Psoas muscle (tissue), 8 donors: Measurements from ENCODE around the gene RTKN. TPM values are rescaled to one million over a fixed set of nuclear protein-coding genes. Genes with fewer than 3 reads are reported as not detected.
"Not testable (repeated sequence)": the region's sequence is repeated elsewhere in the genome, so short reads cannot be mapped to it uniquely, and the experiment has no call there.

ENCODE experiments used
- ATAC-seq, 4 donors: fragments of 200-7000 bp; cut with Tn5 transposase; one replicate each; pipeline ENCODE4 v1.9.1; 2020; ENCODE audit warnings: moderate library complexity in 3 of 4, mild to moderate bottlenecking in 2 of 4
- DNase-seq, 2 donors: peaks; one replicate each; pipeline ENCODE4 v3.0.0-alpha.2; 2020
- H3K27ac ChIP-seq: fragments of 200-600 bp; one replicate; pipeline ENCODE4 v1.8.0; 2022
- H3K27me3 ChIP-seq, 3 donors: fragments of 200-600 bp in 1 of 3; one replicate each; pipeline versions ENCODE4 v1.6.1 to v1.8.0; 2013 to 2022; ENCODE audit warnings: low read length in 2 of 3, mild to moderate bottlenecking in 2 of 3, moderate library complexity in 1 of 3; ENCODE audit not compliant: insufficient read depth in 3 of 3
- H3K36me3 ChIP-seq, 2 donors: fragments of 200-600 bp in 1 of 2; one replicate each; pipeline versions ENCODE4 v1.6.1 to v1.8.0; 2013 to 2022; ENCODE audit warnings: low read depth in 1 of 2, mild to moderate bottlenecking in 1 of 2, moderate library complexity in 1 of 2; ENCODE audit not compliant: insufficient read depth in 1 of 2
- H3K4me1 ChIP-seq: fragments of 200-600 bp; one replicate; pipeline ENCODE4 v1.8.0; 2022
- H3K4me3 ChIP-seq: fragments of 200-600 bp; one replicate; pipeline ENCODE4 v1.8.0; 2022; ENCODE audit warnings: mild to moderate bottlenecking
- H3K9me3 ChIP-seq: fragments of 200-600 bp; one replicate; pipeline ENCODE4 v1.8.0; 2022
- WGBS, 3 donors: extraction: QIAGEN DNeasy Blood & Tissue Kit; methylation state at CpG; one replicate each; pipeline versions ENCODE4 v1.1.6 to v1.1.7; 2013; 5-methylcytosine and 5-hydroxymethylcytosine counted together
- intact Hi-C, 2 donors: fragments of 100-400 bp; cut with DNase I; formaldehyde crosslinking; loops; one replicate each; pipeline versions ENCODE4 v1.11.0 to v1.14.2; 2022
- polyA plus RNA-seq, 3 donors: library from polyadenylated mRNA; stranded (reverse); fragments of 200-250 nt; gene quantifications; one replicate each; pipeline ENCODE4 v1.2.3, GENCODE V29; 2013
- total RNA-seq, 4 donors: library from RNA; stranded (reverse); fragmentation: NEBNext Ultra II Directional in 2 of 4; extraction: Animal tissue kit (Norgen Biotek cat#: 25700) in 2 of 4; gene quantifications; one replicate each; pipeline versions ENCODE4 v1.2.1 to v1.2.4, GENCODE V29; 2021 to 2023
- TF ChIP-seq, protein P1 (sequence below): fragments of 200-600 bp; IDR thresholded peaks from one replicate; pipeline ENCODE4 v1.8.0; 2022; ENCODE audit warnings: antibody characterized with exemption
- donor health status: healthy with polysubstance abuse.
- donor health status: DM: no; HTN: no; CAD: no; lungs with moderate emphysema.
- donor health status: Bipolar disorder and iron deficiency.
- donor health status: healthy.
- donor health status: DM: yes; HTN: yes; CAD: no.
- donor health status: DM: no; HTN: no; CAD: no.
- donor health status: DM: no; HTN: no; CAD: no.
- donor health status: DM: yes; HTN: yes; CAD: no.

RTKN gene
- total and polyA plus RNA-seq, 7 donors: 3.1 to 18.8 (median 7.8) TPM

DNA sequence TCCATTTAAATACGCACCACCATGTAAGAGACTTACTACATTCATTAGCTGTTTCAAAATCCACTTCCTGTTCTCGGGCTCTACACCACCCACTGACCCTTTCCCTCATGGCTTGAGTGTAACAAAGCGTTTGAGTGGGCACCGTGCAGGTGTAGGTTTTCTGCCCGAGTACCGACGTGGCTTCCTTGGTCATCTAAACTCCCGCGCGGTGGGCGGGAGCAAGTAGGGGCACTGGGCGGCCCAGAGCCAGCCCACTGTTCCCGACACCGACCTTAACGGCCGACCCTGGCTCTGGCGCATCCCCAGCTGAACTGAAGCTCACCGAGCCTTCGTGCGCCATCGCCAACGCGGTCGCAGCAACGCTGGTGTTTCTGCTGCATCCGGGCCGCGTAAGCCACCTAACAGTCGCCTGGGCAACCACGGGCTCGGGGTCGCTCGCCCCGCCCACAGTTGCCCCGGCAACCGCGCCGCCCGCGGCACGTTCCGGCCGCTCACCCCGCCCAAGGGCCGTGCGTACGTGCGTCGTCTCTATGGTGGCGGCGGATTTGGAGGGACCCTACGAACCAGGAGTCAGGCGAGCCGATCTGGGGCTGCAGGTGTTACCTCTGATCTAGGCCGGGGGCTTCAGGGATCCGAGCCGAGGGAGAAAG, 20.4 kb downstream of the RTKN start, which contains the start of the genes C2orf81 and WDR54:
Gene C2orf81 (minus strand): TSS at position 399 of the 650 bp plus-strand sequence. CDS start 59 bp downstream, at position 340.
Gene WDR54 (plus strand): TSS at position 510 of the 650 bp plus-strand sequence. CDS start 424 bp downstream, outside the sequence.
- ATAC-seq (peak; percentile 73 to 91 (median 82)), DNase-seq (peak; percentile 90 to 91)
- Histone ChIP-seq H3K9me3 (no peaks in the 10 kb centered on the region), H3K36me3 (no peaks in the 10 kb centered on the region), H3K4me1 (no peaks in the 10 kb centered on the region), H3K27me3 (peaks cover 0 to 39% (median 4%) of the 10 kb centered on the region in 3 donors), H3K4me3 (peak within 1 kb of the TSS; percentile 65), H3K27ac (no peak within 1 kb of the TSS)
- intact Hi-C loops: no loop called here
- WGBS, 3 donors: 1% methylated on average over 52 to 57 of the region's 57 CpGs
- TF ChIP-seq, protein P1, sequence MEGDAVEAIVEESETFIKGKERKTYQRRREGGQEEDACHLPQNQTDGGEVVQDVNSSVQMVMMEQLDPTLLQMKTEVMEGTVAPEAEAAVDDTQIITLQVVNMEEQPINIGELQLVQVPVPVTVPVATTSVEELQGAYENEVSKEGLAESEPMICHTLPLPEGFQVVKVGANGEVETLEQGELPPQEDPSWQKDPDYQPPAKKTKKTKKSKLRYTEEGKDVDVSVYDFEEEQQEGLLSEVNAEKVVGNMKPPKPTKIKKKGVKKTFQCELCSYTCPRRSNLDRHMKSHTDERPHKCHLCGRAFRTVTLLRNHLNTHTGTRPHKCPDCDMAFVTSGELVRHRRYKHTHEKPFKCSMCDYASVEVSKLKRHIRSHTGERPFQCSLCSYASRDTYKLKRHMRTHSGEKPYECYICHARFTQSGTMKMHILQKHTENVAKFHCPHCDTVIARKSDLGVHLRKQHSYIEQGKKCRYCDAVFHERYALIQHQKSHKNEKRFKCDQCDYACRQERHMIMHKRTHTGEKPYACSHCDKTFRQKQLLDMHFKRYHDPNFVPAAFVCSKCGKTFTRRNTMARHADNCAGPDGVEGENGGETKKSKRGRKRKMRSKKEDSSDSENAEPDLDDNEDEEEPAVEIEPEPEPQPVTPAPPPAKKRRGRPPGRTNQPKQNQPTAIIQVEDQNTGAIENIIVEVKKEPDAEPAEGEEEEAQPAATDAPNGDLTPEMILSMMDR: no peak

DNA sequence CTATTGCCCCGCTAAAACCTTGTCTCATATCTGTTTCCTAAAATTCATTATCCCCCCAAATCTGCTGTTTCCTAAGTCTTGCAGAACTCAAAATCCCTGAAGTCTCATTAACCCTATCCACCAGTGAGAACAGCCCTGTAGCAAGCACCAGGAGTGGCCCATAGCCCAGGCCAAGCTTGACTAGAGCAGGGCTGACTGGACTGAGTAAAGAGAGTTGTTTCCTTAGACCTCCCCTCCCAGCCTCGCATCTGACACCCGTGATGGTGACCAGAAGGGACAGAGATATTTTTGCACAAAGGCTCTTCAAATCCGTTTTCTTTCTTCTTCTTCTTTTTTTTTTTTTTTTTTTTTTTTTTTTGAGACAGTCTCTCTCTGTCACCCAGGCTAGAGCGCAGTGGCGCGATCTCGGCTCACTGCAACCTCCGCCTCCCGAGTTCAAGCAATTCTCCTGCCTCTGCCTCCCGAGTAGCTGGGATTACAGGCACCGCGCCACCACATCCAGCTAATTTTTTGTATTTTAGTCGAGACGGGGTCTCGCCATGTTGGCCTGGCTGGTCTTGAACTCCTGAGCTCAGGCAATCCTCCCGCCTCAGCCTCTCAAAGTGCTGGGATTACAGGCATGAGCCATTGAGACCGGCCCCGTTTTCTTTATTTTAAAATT, 21.2 kb downstream of the RTKN start:
- H3K27ac ChIP-seq, intact Hi-C loops, DNase-seq, H3K36me3 ChIP-seq, H3K4me1 ChIP-seq, ATAC-seq, H3K9me3 ChIP-seq: not testable (repeated sequence)
- 77 to 78% (median 77%) methylated on average over 19 of the region's 19 CpGs for WGBS, 3 donors
- peaks cover 0 to 47% (median 4%) of the 10 kb centered on the region in 3 donors for H3K27me3 ChIP-seq
- H3K4me3 ChIP-seq: peak overlapping the region; percentile 65

- no peak for DNase-seq
- H3K27me3 ChIP-seq: peaks cover 0 to 50% (median 4%) of the 10 kb centered on the region in 3 donors
- no peak overlapping the region for H3K27ac ChIP-seq
- H3K9me3 ChIP-seq: no peaks in the 10 kb centered on the region
- no peak for ATAC-seq
- WGBS, 3 donors: 86 to 92% (median 88%) methylated on average over 2 of the region's 2 CpGs
- no peaks in the 10 kb centered on the region for H3K4me1 ChIP-seq
- TF ChIP-seq, protein P1: no peak
- H3K36me3 ChIP-seq: no peaks in the 10 kb centered on the region
- no peak overlapping the region for H3K4me3 ChIP-seq
- intact Hi-C loops: no loop called here
These were observed 21.7 kb downstream of the RTKN start for GRCh38 chr2:74420006-74420405.

- TF ChIP-seq, protein P1: no peak
These were observed 22.4 kb downstream of the RTKN start for GRCh38 chr2:74419345-74419744.

DNA sequence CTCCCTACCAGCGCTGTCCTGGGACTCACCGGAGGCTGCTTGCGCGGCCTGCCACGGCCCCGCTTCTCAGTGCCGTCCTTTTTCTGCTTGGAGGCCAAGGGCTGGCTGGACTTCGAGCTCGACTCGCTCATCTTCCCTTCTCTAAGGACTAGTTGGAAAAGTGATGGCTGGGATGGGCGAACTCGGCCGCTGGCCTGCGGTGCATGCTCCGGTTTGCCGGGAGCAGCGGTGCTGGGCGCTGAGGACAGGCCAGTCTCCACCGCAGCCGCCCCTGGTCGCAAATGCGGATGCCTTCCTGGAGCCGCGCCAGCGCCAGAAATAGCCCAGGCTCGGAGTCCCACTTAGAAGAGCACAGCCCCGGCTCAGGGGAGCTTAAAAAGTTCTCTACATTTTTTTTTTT, 23.4 kb downstream of the RTKN start:
- H3K9me3 ChIP-seq: no peaks in the 10 kb centered on the region
- H3K4me3 ChIP-seq: no peak overlapping the region
- H3K27ac ChIP-seq: no peak overlapping the region
- TF ChIP-seq, protein P1: no peak
- ATAC-seq (no peak), DNase-seq (peak; percentile 53 to 74)
- H3K4me1 ChIP-seq: no peaks in the 10 kb centered on the region
- no peaks in the 10 kb centered on the region for H3K36me3 ChIP-seq
- WGBS, 3 donors: 42 to 61% (median 45%) methylated on average over 27 of the region's 27 CpGs
- intact Hi-C loops: no loop called here
- peaks cover 0 to 55% (median 10%) of the 10 kb centered on the region in 3 donors for H3K27me3 ChIP-seq

More at GRCh38 chr2:74419345-74419744, 22.4 kb downstream of the RTKN start:
- 88 to 90% (median 89%) methylated on average over 1 of the region's 1 CpG for WGBS, 3 donors
- Histone ChIP-seq H3K27me3 (peaks cover 0 to 57% (median 6%) of the 10 kb centered on the region in 3 donors), H3K9me3 (no peaks in the 10 kb centered on the region), H3K4me1 (no peaks in the 10 kb centered on the region), H3K4me3 (no peak overlapping the region), H3K27ac (no peak overlapping the region), H3K36me3 (no peaks in the 10 kb centered on the region)
- no peak for DNase-seq
- intact Hi-C loops: no loop called here
- no peak for ATAC-seq
